Skeletal muscle tissue (tissue), 1 donor: ENCODE results near the gene VASH1. TPM values are rescaled to one million over a fixed set of nuclear protein-coding genes. Genes with fewer than 3 reads are reported as not detected.

Source experiments
- total RNA-seq: library from RNA; depleted of rRNA; stranded (reverse); fragments of >200 nt; gene quantifications from one replicate; pipeline ENCODE4 v1.2.3, GENCODE V29; 2014

The VASH1 gene
- total RNA-seq, 1 donor from 2014 or later, result 24.0 TPM

Other genes with a start within 250 kb of the VASH1 start
- 9.9 TPM for gene ANGEL1, start 51.4 kb downstream of the VASH1 start, total RNA-seq
- gene LRRC74A, start 64.9 kb downstream of the VASH1 start, total RNA-seq, result not detected